Glutamatergic neuron (in vitro differentiated cells): ENCODE results near the gene MED12. TPM values are rescaled to one million over a fixed set of nuclear protein-coding genes. Genes with fewer than 3 reads are reported as not detected.

Experiments
- DNase-seq: peaks from one replicate; pipeline ENCODE4 v3.0.0; 2022
- H3K27ac Mint-ChIP-seq: one replicate; pipeline ENCODE4 v1.8.0; 2020; ENCODE audit warnings: mild to moderate bottlenecking, mixed read lengths, inconsistent platforms; ENCODE audit not compliant: unreplicated experiment
- H3K27me3 Mint-ChIP-seq: one replicate; pipeline ENCODE4 v1.8.0; 2020; ENCODE audit warnings: mild to moderate bottlenecking, moderate library complexity, mixed read lengths, inconsistent platforms; ENCODE audit not compliant: unreplicated experiment
- H3K36me3 Mint-ChIP-seq: one replicate; pipeline ENCODE4 v1.8.0; 2020; ENCODE audit warnings: mild to moderate bottlenecking, mixed read lengths, inconsistent platforms; ENCODE audit not compliant: unreplicated experiment
- H3K4me1 Mint-ChIP-seq: one replicate; pipeline ENCODE4 v1.8.0; 2020; ENCODE audit warnings: mild to moderate bottlenecking, low read depth, mixed read lengths, inconsistent platforms; ENCODE audit not compliant: unreplicated experiment
- H3K4me3 Mint-ChIP-seq: one replicate; pipeline ENCODE4 v1.8.0; 2020; ENCODE audit warnings: mild to moderate bottlenecking, mixed read lengths, inconsistent platforms; ENCODE audit not compliant: unreplicated experiment
- H3K9me3 Mint-ChIP-seq: one replicate; pipeline ENCODE4 v1.8.0; 2020; ENCODE audit warnings: mild to moderate bottlenecking, moderate library complexity, mixed read lengths, inconsistent platforms; ENCODE audit not compliant: unreplicated experiment
- long read RNA-seq: library from polyadenylated mRNA; unstranded; transcript quantifications from one replicate; pipeline ENCODE4 v2.0.0, GENCODE V29; 2020; ENCODE audit not compliant: unreplicated experiment
- total RNA-seq: library from RNA; stranded (reverse); fragmentation: NEBNext Ultra II Directional; extraction: Animal tissue kit (Norgen Biotek cat#: 25700); gene quantifications from one replicate; pipeline ENCODE4 v1.2.1, GENCODE V29; 2021; ENCODE audit not compliant: unreplicated experiment
- TF ChIP-seq, protein P1 (sequence below): fragments of 200-600 bp; sonication (generic); IDR thresholded peaks from one replicate; pipeline ENCODE4 v1.5.0; 2021; ENCODE audit not compliant: partially characterized antibody, unreplicated experiment

MED12 gene
- total RNA-seq, result 87.4 TPM
- long read RNA-seq, partial matches to known transcripts, result 3 of 4 reads
- long read RNA-seq, other reads (novel, unspliced or antisense), result 1 of 4 reads

DNA sequence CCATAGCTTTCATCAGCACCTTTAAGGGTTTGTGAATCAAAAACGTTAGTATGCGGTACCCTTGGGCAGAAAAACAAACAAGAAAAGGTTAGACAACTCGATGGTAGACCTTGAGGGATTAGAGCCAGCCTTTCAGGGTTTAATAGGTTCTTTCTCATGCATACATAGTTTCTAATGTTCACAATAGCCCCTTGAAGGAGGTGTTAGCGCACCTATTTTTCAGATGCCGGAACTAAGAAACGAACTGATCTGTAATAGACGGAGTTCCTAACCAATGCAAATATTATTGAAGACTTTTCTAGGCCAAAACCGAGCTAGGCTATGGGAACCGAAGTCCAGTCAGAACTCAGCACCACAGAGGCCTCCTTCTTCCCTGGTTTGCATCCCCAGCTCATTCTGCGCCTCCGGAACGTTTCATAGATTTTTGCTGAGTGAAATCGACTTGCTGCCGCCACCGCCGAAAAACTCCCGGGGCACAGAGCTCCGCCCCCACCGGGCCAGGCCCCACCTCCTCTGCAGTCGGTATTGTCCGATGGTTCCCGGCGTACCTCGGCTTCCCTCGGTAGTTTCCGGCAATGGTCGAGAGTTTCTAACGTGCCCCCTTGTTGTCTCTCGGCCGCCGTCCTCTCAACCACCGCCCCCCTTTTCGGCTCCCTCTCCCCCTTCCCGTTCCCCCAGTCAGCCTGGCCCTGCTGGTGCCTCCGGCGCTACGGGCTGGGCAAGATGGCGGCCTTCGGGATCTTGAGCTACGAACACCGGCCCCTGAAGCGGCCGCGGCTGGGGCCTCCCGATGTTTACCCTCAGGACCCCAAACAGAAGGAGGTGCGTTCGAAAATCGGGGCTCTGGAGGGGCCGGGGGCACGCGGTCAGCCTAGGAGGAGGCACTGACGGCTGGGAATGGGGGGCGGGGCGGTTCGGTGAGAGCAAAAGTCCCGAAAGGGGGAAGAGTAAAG, at the start of gene MED12:
MED12 (plus strand) TSS at position 565 of the 953 bp plus-strand sequence; CDS start at position 724, 159 bp downstream.
- Mint-ChIP-seq H3K4me3 (peak within 1 kb of the TSS; percentile 81), H3K4me1 (no peaks in the 10 kb centered on the region), H3K9me3 (peaks cover 1% of the 10 kb centered on the region), H3K36me3 (no peaks in the 10 kb centered on the region), H3K27me3 (peaks cover 5% of the 10 kb centered on the region), H3K27ac (peak within 1 kb of the TSS; percentile 70)
- DNase-seq, result peak; percentile 88
- TF ChIP-seq, protein P1, sequence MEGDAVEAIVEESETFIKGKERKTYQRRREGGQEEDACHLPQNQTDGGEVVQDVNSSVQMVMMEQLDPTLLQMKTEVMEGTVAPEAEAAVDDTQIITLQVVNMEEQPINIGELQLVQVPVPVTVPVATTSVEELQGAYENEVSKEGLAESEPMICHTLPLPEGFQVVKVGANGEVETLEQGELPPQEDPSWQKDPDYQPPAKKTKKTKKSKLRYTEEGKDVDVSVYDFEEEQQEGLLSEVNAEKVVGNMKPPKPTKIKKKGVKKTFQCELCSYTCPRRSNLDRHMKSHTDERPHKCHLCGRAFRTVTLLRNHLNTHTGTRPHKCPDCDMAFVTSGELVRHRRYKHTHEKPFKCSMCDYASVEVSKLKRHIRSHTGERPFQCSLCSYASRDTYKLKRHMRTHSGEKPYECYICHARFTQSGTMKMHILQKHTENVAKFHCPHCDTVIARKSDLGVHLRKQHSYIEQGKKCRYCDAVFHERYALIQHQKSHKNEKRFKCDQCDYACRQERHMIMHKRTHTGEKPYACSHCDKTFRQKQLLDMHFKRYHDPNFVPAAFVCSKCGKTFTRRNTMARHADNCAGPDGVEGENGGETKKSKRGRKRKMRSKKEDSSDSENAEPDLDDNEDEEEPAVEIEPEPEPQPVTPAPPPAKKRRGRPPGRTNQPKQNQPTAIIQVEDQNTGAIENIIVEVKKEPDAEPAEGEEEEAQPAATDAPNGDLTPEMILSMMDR, result no peak

- no peaks in the 10 kb centered on the region for H3K36me3 Mint-ChIP-seq
- no peak overlapping the region for H3K27ac Mint-ChIP-seq
- TF ChIP-seq, protein P1, result no peak
- no peak overlapping the region for H3K4me3 Mint-ChIP-seq
- no peak for DNase-seq
- peaks cover 6% of the 10 kb centered on the region for H3K27me3 Mint-ChIP-seq
- peaks cover 4% of the 10 kb centered on the region for H3K4me1 Mint-ChIP-seq
- H3K9me3 Mint-ChIP-seq, result peaks cover 4% of the 10 kb centered on the region
Measured at GRCh38 chrX:71070531-71070930, 47.9 kb upstream of the MED12 start.

GRCh38 chrX:71081330-71082123, 36.9 kb upstream of the MED12 start:
- DNase-seq, result no peak
- TF ChIP-seq, protein P1, result no peak
- H3K4me1 Mint-ChIP-seq, result no peaks in the 10 kb centered on the region
- peaks cover 3% of the 10 kb centered on the region for H3K9me3 Mint-ChIP-seq
- H3K27me3 Mint-ChIP-seq, result no peaks in the 10 kb centered on the region
- H3K27ac Mint-ChIP-seq, result no peak overlapping the region
- H3K4me3 Mint-ChIP-seq, result no peak overlapping the region
- H3K36me3 Mint-ChIP-seq, result no peaks in the 10 kb centered on the region

DNA sequence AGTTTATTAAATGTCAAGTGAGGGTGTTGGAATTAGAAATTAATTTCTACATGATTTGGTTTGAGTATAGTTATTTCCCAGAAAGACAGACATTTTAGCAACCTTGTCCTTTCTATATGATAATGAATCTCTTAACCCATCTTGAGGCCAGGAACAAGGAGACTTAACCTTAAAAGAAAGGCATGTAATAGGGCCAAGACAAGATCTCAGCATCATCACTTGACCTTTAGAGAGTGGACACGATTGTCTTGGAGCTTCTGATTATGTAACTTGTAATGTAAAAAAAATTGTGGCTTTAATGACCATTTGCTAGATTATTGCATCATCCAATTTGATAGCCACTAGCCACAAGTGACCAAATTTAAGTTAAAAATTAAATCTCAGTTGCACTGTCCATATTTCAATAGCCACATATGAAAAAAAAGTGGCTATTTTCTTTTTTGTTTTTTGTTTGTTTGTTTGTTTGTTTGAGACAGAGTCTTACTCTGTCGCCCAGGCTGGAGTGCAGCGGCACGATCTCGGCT, 36.2 kb upstream of the MED12 start:
- TF ChIP-seq, protein P1, result no peak
- H3K4me3 Mint-ChIP-seq, result no peak overlapping the region
- peaks cover 3% of the 10 kb centered on the region for H3K9me3 Mint-ChIP-seq
- DNase-seq, result no peak
- H3K27me3 Mint-ChIP-seq, result no peaks in the 10 kb centered on the region
- no peaks in the 10 kb centered on the region for H3K4me1 Mint-ChIP-seq
- H3K27ac Mint-ChIP-seq, result no peak overlapping the region
- no peaks in the 10 kb centered on the region for H3K36me3 Mint-ChIP-seq
